22Rv1 (cell line): ENCODE data around the gene CABP7.

Experiments used
- H3K27ac ChIP-seq: fragments of 450-650 bp; 2 replicates; pipeline ENCODE4 v1.5.1; 2017
- ZFX ChIP-seq: fragments of 450-650 bp; IDR thresholded peaks from 2 replicates; pipeline ENCODE4 v1.6.1; 2017; ENCODE audit warnings: antibody characterized with exemption, borderline replicate concordance
- TF ChIP-seq, protein P1 (sequence below): fragments of 450-650 bp; IDR thresholded peaks from 2 replicates; pipeline ENCODE4 v1.5.1; 2017; ENCODE audit warnings: mild to moderate bottlenecking

Gene CABP7

DNA sequence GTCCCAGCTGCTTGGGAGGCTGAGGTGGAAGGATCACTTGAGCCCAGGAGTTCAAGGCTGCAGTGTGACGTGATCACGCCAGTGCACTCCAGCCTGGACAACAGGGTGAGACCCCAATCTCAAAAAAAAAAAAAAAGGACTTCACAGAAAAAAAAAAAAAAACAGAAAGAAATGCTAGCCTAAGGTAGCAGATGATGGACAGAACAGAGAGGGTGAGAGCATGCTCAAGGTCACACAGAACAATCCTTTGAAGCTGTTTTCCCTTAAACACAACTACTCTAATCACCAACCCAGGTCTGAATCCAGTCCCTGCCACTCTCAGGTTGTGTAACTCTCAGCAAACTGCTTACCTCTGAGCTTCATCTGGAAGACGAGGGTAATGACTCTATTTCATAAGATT, 37.3 kb downstream of the CABP7 start:
- TF ChIP-seq ZFX: no peak
- TF ChIP-seq, protein P1, sequence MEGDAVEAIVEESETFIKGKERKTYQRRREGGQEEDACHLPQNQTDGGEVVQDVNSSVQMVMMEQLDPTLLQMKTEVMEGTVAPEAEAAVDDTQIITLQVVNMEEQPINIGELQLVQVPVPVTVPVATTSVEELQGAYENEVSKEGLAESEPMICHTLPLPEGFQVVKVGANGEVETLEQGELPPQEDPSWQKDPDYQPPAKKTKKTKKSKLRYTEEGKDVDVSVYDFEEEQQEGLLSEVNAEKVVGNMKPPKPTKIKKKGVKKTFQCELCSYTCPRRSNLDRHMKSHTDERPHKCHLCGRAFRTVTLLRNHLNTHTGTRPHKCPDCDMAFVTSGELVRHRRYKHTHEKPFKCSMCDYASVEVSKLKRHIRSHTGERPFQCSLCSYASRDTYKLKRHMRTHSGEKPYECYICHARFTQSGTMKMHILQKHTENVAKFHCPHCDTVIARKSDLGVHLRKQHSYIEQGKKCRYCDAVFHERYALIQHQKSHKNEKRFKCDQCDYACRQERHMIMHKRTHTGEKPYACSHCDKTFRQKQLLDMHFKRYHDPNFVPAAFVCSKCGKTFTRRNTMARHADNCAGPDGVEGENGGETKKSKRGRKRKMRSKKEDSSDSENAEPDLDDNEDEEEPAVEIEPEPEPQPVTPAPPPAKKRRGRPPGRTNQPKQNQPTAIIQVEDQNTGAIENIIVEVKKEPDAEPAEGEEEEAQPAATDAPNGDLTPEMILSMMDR: no peak
- no peak overlapping the region for H3K27ac ChIP-seq

DNA sequence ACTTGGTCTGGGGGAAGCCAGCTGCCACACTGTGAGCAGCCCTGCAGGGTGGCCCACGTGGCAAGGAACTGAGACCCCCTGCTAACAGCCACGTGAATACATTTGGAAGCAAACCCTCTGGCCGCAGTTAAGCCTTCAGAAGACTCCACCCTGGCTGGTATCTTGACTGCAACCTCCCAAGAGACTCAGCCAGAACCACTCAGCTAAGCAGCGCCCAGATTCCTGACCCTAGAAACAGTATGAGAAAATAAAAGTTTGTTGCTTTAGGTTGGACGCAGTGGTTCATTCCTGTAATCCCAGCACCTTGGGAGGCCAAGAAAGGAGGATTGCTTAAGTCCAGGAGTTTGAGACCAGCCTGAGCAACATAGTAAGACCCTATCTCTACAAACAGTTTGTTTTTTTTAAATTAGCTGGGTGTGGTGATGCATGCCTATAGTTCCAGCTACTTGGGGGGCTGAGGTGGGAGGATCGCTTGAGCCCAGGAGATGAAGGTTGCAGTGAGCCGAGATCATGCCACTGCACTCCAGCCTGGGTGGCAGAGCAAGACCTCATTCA, 38.3 kb downstream of the CABP7 start:
- no peak overlapping the region for H3K27ac ChIP-seq
- TF ChIP-seq, protein P1: no peak
- no peak for TF ChIP-seq ZFX

DNA sequence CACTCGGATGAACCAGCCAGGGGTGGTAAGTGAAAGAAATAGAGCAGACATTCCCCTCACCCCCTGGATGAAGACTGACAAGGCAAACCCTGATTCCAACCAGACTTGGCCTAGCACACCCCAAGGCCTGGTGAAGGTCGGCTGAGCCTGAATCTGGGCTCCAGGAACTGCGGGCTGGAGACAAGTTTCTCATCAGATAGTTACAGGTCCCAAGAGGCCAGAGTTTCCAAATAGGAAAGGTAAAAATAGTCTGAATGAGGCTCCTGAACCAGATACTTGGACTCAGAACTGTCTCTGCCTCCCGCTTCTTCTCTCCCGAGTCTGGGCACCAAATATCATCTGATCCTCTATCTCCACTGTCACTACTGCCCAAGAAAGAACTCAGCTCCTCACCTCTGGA, 39.2 kb downstream of the CABP7 start:
- no peak overlapping the region for H3K27ac ChIP-seq

DNA sequence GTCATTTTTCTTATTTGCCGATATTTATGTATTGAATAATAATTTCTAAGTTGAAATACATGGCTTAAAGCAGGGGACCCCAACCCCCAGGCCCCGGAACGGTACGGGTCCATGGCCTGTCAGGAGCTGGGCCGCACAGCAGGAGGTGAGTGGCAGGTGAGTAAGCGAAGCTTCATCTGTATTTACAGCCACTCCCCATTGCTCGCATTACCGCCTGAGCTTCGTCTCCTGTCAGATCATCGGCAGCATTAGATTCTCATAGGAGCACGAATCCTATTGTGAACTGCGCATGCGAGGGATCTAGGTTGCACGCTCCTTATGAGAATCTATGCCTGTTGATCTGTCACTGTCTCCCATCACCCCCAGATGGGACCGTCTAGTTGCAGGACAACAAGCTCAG, 42.5 kb downstream of the CABP7 start:
- H3K27ac ChIP-seq: no peak overlapping the region
- TF ChIP-seq, protein P1: no peak
- no peak for TF ChIP-seq ZFX

More for the DNA sequence above, 39.2 kb downstream of the CABP7 start:
- no peak for TF ChIP-seq ZFX
- TF ChIP-seq, protein P1: no peak

DNA sequence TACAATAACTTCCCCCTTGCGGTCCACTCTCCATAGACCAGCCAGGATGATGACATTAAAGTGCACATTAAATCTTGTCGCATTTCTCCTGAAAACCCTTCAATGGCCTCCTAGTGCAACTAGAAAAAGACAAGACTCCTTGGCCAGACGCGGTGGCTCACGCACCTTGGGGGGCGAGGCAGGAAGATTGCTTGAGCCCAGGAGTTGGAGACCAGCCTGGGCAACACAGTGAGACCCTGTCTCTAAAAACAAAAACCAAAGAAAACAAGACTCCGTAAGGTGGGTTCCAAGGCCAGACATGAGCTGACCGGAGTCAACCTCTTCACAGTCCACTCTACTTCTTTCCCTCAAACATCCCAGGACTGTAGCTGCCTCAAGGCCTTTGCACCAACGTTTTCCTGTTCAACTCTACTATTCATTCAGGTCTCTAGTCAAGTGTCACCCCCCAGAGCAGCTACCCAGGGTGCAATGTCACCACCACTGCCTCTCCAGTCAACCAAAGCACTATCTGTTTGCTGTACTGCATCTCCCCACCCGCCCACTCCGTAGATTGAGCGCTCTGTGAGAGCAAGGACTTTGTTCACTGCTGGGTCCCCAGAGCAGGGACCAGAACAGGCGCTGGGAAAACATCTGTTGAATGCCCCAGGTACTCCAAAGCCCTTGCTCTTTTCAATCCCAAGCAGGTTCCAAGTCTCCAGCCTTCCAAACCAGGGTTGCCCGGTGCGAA, 46.3 kb downstream of the CABP7 start:
- no peak for TF ChIP-seq ZFX
- TF ChIP-seq, protein P1: no peak
- H3K27ac ChIP-seq: peak overlapping the region; percentile 86

DNA sequence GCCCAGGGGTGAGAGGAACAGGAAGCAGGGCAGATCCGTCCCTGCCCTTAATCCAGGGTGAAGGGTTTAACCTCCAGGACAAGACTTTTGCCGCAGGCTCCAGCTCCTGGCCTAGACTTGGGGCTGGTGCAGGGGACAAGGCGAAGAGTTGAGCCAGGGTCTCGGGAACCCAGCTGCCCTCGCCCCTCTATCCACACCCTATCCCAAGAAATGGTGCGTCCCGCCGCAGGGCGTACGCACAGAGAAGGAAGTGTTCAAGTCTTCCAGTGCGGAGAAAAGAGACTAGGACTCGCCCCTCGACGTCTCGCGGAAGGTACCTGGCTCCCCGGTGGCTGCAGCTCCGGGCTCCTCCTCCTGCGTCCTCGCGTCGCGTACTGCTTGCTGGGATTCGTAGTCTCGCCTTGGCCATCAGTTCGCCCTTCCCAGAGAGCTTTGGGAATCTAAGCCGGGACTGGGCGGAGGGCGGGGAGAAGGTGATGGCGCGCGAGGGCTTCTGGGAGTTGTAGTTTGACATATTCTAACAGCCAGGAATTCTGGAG, 46.9 kb downstream of the CABP7 start, which contains the start of gene ZMAT5:
Gene ZMAT5, minus strand, starts transcription at position 376 of the 539 bp plus-strand sequence. CDS start 18,463 bp downstream, outside the sequence.
- peak within 1 kb of the TSS; percentile 86 for H3K27ac ChIP-seq
- TF ChIP-seq, protein P1: no peak
- TF ChIP-seq ZFX: no peak

DNA sequence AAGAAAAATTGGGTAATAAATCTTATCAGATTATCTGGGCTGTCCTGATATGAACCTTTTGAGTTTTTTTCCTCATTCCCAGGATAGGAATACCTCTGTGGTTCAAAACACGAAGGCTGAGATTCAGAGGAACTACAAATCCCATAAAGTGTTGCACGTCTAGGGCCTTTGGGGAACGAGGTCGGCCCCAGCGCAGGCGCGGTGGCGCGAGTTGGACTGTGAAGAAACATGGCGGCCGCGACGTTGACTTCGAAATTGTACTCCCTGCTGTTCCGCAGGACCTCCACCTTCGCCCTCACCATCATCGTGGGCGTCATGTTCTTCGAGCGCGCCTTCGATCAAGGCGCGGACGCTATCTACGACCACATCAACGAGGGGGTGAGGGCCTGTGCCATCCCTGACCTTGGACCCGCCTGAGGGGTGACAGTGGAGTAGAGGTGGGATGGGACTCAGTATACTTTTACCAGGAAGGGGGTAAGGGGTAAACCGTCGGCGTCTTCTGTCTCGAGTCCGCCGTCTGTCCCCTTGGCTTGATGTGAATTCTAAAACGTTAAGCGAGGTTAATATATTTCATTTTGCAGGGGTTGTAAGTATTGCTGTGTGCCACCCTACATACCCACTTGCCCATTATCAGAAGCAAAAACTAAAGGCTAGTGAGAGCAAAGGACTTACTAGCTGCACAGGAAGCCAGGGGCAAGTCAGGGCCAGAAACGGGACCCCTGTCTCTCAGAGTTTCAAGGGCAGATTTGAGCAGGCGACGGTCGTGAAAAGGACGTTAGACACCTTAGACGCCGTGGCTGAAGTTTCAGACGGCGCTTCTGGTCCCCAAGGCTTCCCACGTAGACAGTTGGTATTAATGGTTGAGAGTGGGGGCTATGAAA, 47.6 kb downstream of the CABP7 start, which contains the start of gene UQCR10:
Gene UQCR10, plus strand, starts transcription at position 199 of the 881 bp plus-strand sequence. Its CDS starts 30 bp downstream, at position 229.
- no peak for TF ChIP-seq ZFX
- TF ChIP-seq, protein P1: no peak
- H3K27ac ChIP-seq: peak within 1 kb of the TSS; percentile 86
